Right lobe of liver (tissue), 6 donors: ENCODE data around the gene KAZN. TPM values are rescaled to one million over a fixed set of nuclear protein-coding genes. Genes with fewer than 3 reads are reported as not detected.

Experiments used
- ATAC-seq, 4 donors: fragments of 200-7000 bp; cut with Tn5 transposase; one replicate each; pipeline ENCODE4 v1.9.1; 2020; ENCODE audit warnings: mild to moderate bottlenecking in 4 of 4, moderate library complexity in 4 of 4
- DNase-seq, 3 donors: peaks; one replicate each; pipeline ENCODE4 v3.0.0-alpha.2; 2020
- H3K27ac ChIP-seq, 3 donors: fragments of 200-600 bp; one replicate each; pipeline ENCODE4 v1.8.0; 2022
- H3K27me3 ChIP-seq, 2 donors: fragments of 200-600 bp; one replicate each; pipeline ENCODE4 v1.8.0; 2022
- H3K36me3 ChIP-seq, 4 donors: fragments of 200-600 bp; sonication (generic) in 1 of 4; one replicate each; pipeline versions ENCODE4 v1.5.1 to v1.8.0; 2017 to 2022; ENCODE audit warnings: control low read depth in 1 of 4
- H3K4me1 ChIP-seq, 4 donors: fragments of 200-600 bp; sonication (generic) in 1 of 4; one replicate each; pipeline versions ENCODE4 v1.5.1 to v1.8.0; 2017 to 2022; ENCODE audit warnings: control low read depth in 1 of 4
- H3K4me3 ChIP-seq, 3 donors: fragments of 200-600 bp; one replicate each; pipeline ENCODE4 v1.8.0; 2022
- H3K9me3 ChIP-seq, 4 donors: fragments of 200-600 bp; sonication (generic) in 1 of 4; one replicate each; pipeline versions ENCODE4 v1.5.1 to v1.8.0; 2017 to 2022; ENCODE audit warnings: control low read depth in 1 of 4
- CTCF ChIP-seq, 4 donors: fragments of 200-600 bp in 3 of 4; fragments of 450-650 bp in 1 of 4; IDR thresholded peaks; one replicate each; pipeline versions ENCODE4 v1.5.1 to v1.8.0; 2016 to 2022; ENCODE audit warnings: antibody characterized with exemption in 4 of 4, mild to moderate bottlenecking in 2 of 4
- POLR2A ChIP-seq: fragments of 450-650 bp; IDR thresholded peaks from one replicate; pipeline ENCODE4 v1.6.1; 2017; ENCODE audit warnings: antibody characterized with exemption, mild to moderate bottlenecking
- WGBS: methylation state at CpG from one replicate; pipeline ENCODE4 v1.1.6; 2018; ENCODE audit warnings: low coverage, low lambda C conversion rate; ENCODE audit not compliant: insufficient coverage; ENCODE audit errors: missing lambda C conversion rate; 5-methylcytosine and 5-hydroxymethylcytosine counted together
- intact Hi-C, 2 donors: fragments of 100-400 bp; cut with DNase I; formaldehyde crosslinking; loops; one replicate each; pipeline versions ENCODE4 v1.11.2 to v1.14.1; 2022
- total RNA-seq, 6 experiments: library from RNA; depleted of rRNA in 2 of 6; stranded (reverse); fragments of >200 nt in 2 of 6; fragmentation: NEBNext Ultra II Directional in 3 of 6; extraction: Animal tissue kit (Norgen Biotek cat#: 25700) in 3 of 6; gene quantifications; one replicate each; pipeline versions ENCODE4 v1.1.0 to v1.2.4, GENCODE V29; 2016 to 2023
- donor health status: DM: no; HTN: yes; CAD: no.
- donor health status: DM: no; HTN: no; CAD: no.
- donor health status: DM: no; HTN: no; CAD: no.
- donor health status: DM: no; HTN: yes; CAD: no.
- donor health status: DM: no; HTN: yes; CAD: no.

KAZN gene
- total RNA-seq, 6 experiments from 2014 or later, result 1.5 to 7.2 (median 2.7) TPM

DNA sequence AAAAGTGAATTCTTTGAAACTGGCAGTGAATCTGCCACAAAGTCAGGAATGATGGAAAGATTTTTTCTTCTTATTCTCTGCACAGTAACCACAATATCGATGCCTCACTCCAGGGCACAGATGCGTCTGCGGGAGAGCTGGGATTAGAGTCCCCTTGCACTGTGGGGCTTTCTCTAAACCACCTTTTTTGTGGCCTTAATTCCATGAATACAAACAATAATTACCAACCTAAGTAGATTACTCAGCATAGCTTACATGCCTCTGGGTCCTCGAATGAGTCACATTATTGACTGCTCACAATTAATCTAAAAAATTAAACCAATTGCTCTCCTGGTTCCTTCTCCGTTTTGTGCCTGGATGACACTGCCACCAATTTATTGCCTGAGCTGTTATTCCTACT lies 125.8 kb downstream of the KAZN start:
- no peaks in the 10 kb centered on the region for H3K9me3 ChIP-seq
- intact Hi-C loops, result no loop called here
- no peak for ATAC-seq
- no peaks in the 10 kb centered on the region for H3K27me3 ChIP-seq
- no peak overlapping the region for H3K27ac ChIP-seq
- no peak overlapping the region for H3K4me3 ChIP-seq
- H3K36me3 ChIP-seq, result no peaks in the 10 kb centered on the region
- 62% methylated on average over 5 of the region's 5 CpGs for WGBS
- H3K4me1 ChIP-seq, result no peaks in the 10 kb centered on the region
- no peak for DNase-seq
- TF ChIP-seq POLR2A (no peak), CTCF (IDR thresholded peaks at IDR 0.05) (no peak)

DNA sequence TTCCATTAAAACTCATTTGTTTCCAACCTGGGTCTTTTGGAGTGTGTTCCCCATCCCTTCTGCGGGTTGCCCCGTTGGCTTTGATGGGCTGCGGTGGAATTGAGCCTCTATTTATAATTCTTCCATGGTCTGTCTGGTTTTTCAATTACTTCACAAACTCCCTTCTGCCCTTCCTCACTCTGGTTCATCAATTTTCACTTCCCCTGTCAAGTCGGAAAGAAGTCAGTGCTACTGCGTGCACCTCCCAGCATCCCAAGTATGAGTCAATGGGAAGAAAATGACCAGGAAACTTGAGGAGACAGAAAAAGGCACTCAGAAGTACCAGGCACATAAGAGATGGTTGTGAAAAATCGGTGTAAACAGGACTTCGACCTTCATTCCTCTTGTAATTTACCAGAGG lies 126.2 kb downstream of the KAZN start:
- Histone ChIP-seq H3K36me3 (no peaks in the 10 kb centered on the region), H3K4me1 (no peaks in the 10 kb centered on the region), H3K27me3 (no peaks in the 10 kb centered on the region), H3K4me3 (no peak overlapping the region), H3K27ac (no peak overlapping the region), H3K9me3 (no peaks in the 10 kb centered on the region)
- TF ChIP-seq CTCF (IDR thresholded peaks at IDR 0.05) (no peak), POLR2A (no peak)
- no peak for ATAC-seq
- WGBS, result 51% methylated on average over 7 of the region's 7 CpGs
- DNase-seq, result no peak
- intact Hi-C loops, result no loop called here

DNA sequence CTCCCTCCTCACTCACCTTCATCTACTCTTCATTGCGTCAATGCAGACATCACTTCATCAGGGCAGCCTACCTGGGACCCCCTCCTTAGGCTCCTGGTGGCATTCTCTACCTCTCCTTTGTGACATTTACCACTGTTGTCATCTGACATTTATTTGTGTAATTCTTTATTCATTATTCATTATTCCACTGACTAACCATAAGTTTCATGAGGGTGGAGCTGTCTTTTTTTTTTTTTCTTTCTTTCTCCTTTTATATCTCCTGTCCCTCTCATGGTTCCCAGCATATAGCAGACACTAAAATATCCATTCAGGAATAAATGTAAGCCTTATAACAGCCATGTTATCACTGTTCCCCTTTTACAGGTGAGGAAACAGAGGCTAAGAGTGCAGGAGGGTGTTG lies 126.8 kb downstream of the KAZN start:
- Histone ChIP-seq H3K4me1 (no peaks in the 10 kb centered on the region), H3K27me3 (no peaks in the 10 kb centered on the region), H3K36me3 (no peaks in the 10 kb centered on the region), H3K4me3 (no peak overlapping the region), H3K27ac (no peak overlapping the region), H3K9me3 (no peaks in the 10 kb centered on the region)
- WGBS, result 78% methylated on average over 1 of the region's 1 CpG
- no peak for DNase-seq
- intact Hi-C loops, result no loop called here
- ATAC-seq, result no peak
- TF ChIP-seq POLR2A (no peak), CTCF (IDR thresholded peaks at IDR 0.05) (no peak)

- Histone ChIP-seq H3K27me3 (no peaks in the 10 kb centered on the region), H3K27ac (no peak overlapping the region), H3K9me3 (no peaks in the 10 kb centered on the region), H3K4me1 (no peaks in the 10 kb centered on the region), H3K4me3 (no peak overlapping the region), H3K36me3 (no peaks in the 10 kb centered on the region)
- no peak for DNase-seq
- 0% methylated on average over 1 of the region's 2 CpGs for WGBS
- no peak for ATAC-seq
- TF ChIP-seq POLR2A (no peak), CTCF (IDR thresholded peaks at IDR 0.05) (no peak)
- intact Hi-C loops, result no loop called here
Observed at GRCh38 chr1:14725695-14726094, 127.2 kb downstream of the KAZN start.

DNA sequence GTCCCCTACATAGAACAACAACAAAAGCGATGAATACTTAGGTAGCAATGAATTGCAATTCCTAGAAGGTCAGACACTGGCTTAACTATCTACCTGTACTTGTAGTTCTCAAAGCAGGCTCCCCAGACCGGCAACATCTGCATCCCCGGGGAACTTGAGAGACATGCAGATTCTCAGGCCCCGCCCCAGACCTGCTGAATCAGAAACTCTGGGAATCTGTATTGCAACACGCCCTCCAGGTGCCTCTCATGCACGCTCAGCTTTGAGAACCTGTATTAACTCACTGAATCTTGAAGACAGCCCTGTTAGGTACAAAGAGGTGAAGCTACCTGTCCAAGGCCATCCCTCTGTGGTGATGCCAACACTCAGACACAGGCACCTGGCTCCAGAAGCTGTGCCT lies 128.1 kb downstream of the KAZN start:
- DNase-seq (no peak), ATAC-seq (no peak)
- Histone ChIP-seq H3K36me3 (no peaks in the 10 kb centered on the region), H3K4me3 (no peak overlapping the region), H3K4me1 (no peaks in the 10 kb centered on the region), H3K9me3 (no peaks in the 10 kb centered on the region), H3K27me3 (no peaks in the 10 kb centered on the region), H3K27ac (no peak overlapping the region)
- TF ChIP-seq CTCF (IDR thresholded peaks at IDR 0.05) (no peak), POLR2A (no peak)
- 55% methylated on average over 5 of the region's 6 CpGs for WGBS
- intact Hi-C loops, result no loop called here
